Skeletal muscle satellite cell (primary cell): ENCODE results near the gene PRR16. TPM values are rescaled to one million over a fixed set of nuclear protein-coding genes. Genes with fewer than 3 reads are reported as not detected.
"Not testable (repeated sequence)": the region's sequence is repeated elsewhere in the genome, so short reads cannot be mapped to it uniquely, and the experiment has no call there.

ENCODE experiments used
- H3K27me3 ChIP-seq: 2 replicates; pipeline ENCODE4 v1.7.0; 2013; ENCODE audit warnings: low read length; ENCODE audit not compliant: control insufficient read depth, insufficient read depth
- H3K36me3 ChIP-seq: 2 replicates; pipeline ENCODE4 v1.7.0; 2013; ENCODE audit warnings: mild to moderate bottlenecking, control low read depth, low read length; ENCODE audit not compliant: insufficient read depth
- H3K4me1 ChIP-seq: 2 replicates; pipeline ENCODE4 v1.7.0; 2013; ENCODE audit warnings: low read length; ENCODE audit not compliant: control insufficient read depth, insufficient read depth
- H3K4me2 ChIP-seq: 2 replicates; pipeline ENCODE4 v1.7.0; 2013; ENCODE audit warnings: mild to moderate bottlenecking, low read length
- H3K4me3 ChIP-seq: 2 replicates; pipeline ENCODE4 v1.7.0; 2013; ENCODE audit warnings: low read length
- H3K9ac ChIP-seq: 2 replicates; pipeline ENCODE4 v1.7.0; 2013; ENCODE audit warnings: mild to moderate bottlenecking, low read depth, low read length, moderate library complexity
- H3K9me3 ChIP-seq: replicated peaks from 2 replicates; pipeline ENCODE4 v1.7.0; 2013; ENCODE audit warnings: mild to moderate bottlenecking, control low read depth, low read length
- small RNA-seq: library from RNA; depleted of rRNA; stranded (forward); fragments of <200 nt; gene quantifications from one replicate; pipeline ENCODE3, GENCODE V24; 2012

Gene PRR16

DNA sequence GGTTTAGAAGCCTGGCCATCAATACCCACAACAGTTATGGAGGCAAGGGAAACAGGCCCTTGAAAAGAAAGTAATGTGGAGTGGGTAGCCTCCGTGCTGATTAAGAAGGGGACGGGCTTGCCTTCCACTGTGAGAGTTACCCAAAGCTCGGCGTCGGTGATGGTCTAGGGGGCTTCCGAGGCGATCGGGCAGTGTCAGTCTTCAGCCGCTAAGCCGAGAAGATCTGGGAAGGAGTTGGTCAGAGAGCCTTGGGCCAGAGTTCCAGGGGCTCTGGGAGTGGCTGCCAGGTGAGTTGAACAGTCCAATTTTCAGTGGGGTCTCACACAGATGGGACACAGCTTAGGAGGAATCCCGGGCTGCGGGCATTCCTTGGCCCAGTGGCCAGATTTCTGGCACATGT is 236.6 kb downstream of the PRR16 start:
- not testable (repeated sequence) for H3K9ac ChIP-seq, H3K4me3 ChIP-seq, H3K36me3 ChIP-seq, H3K4me1 ChIP-seq, H3K9me3 ChIP-seq, H3K4me2 ChIP-seq, H3K27me3 ChIP-seq

DNA sequence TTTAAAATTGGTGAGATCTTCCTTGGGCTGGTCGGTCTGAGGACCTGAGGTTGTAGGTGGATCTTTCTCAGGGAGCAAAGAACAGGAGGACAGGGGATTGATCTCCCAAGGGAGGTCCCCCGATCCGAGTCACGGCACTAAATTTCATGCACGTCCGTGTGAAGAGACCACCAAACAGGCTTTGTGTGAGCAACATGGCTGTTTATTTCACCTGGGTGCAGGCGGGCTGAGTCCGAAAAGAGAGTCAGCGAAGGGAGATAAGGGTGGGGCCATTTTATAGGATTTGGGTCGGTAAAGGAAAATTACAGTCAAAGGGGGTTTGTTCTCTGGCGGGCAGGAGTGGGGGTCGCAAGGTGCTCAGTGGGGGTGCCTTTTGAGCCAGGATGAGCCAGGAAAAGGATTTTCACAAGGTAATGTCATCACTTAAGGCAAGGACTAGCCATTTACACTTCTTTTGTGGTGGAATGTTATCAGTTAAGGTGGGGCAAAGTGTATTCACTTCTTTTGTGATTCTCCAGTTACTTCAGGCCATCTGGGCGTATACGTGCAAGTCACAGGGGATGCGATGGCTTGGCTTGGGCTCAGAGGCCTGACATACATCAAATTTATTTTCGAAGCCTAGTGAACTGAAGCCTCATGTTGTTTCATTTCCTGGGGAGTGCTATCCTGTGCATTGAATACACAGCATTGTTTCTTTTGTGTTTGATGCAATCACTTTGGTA is 238.9 kb downstream of the PRR16 start:
- not testable (repeated sequence) for H3K9me3 ChIP-seq, H3K4me1 ChIP-seq, H3K4me2 ChIP-seq, H3K9ac ChIP-seq, H3K36me3 ChIP-seq, H3K27me3 ChIP-seq, H3K4me3 ChIP-seq

DNA sequence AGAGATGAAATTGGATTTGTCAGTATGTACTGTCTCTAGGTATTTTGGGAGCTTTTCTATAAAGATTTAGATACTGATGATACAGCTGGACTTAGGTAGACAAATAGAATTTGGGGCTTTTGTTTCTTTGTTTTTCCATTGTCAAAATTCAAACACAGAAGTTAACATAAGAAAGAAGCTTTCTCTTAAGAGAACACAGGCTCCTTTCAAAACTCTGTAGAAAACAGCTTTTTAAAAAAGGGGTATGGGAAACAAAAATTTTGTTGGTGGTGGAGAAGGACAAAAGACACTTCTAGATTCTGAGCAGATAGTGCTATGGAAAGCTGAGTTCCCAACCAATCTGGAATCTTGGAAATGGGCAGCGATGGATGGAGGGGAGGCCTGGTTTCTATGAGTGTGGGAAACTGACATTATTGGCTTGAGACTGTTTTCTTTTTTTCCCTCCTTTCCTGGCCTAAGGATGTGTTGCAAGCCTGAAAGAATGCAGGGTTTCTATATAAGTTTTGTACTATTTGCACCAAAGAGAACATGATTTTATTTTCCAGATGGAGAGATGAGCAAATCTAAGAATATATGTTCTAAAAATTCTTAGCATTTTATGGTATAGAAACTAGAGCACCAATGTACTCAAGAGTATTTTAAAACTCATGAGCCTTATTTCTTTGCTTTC is 240.0 kb downstream of the PRR16 start:
- no peaks in the 10 kb centered on the region for H3K27me3 ChIP-seq
- H3K9me3 ChIP-seq = no peaks in the 10 kb centered on the region
- H3K4me2 ChIP-seq = no peak overlapping the region
- H3K9ac ChIP-seq = no peak overlapping the region
- H3K4me3 ChIP-seq = no peak overlapping the region
- no peaks in the 10 kb centered on the region for H3K4me1 ChIP-seq
- no peaks in the 10 kb centered on the region for H3K36me3 ChIP-seq

DNA sequence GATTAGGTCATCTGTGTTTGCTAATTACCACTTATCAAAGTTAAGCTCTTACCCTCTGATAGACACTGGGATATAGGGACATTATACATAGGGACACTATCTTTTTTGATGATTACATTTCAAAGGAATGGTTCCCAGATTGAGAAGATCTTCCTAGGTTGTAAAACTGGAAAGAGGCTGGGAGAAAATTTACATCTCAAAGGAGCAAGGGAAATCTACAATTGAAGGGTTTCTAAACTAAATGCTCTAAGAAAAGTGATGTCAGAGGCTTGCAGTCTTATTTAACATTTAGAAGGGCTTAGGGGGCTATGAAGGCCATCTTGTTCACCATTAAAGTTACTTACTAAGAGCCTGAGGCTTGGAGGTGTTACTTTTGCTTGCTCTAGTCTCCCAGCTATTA is 242.8 kb downstream of the PRR16 start:
- no peaks in the 10 kb centered on the region for H3K9me3 ChIP-seq
- no peaks in the 10 kb centered on the region for H3K27me3 ChIP-seq

DNA sequence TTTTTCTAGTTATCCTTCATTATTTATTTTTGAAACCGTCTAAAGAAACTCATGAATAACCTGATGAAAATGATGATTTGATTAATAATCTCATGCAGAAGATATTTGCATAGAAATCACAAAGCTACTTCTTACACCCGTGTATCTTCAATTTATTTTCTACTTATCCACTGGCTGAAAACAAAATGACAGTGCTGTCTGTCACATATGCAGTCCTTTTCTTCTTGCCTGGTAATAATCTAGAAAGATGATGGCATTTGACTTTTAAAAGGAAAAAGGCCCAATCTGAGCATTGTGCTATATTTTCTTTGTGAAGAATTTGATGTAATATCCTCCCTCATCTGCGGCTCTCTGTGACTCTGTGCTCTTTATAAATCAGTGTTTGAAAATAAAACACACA is 253.3 kb downstream of the PRR16 start:
- no peaks in the 10 kb centered on the region for H3K4me1 ChIP-seq
- no peak overlapping the region for H3K4me2 ChIP-seq
- no peaks in the 10 kb centered on the region for H3K27me3 ChIP-seq
- no peaks in the 10 kb centered on the region for H3K9me3 ChIP-seq
- H3K9ac ChIP-seq = no peak overlapping the region
- H3K36me3 ChIP-seq = no peaks in the 10 kb centered on the region
- no peak overlapping the region for H3K4me3 ChIP-seq

More for the DNA sequence above, 242.8 kb downstream of the PRR16 start:
- Histone ChIP-seq H3K4me1 (no peaks in the 10 kb centered on the region), H3K4me3 (no peak overlapping the region), H3K36me3 (no peaks in the 10 kb centered on the region), H3K9ac (no peak overlapping the region), H3K4me2 (no peak overlapping the region)

DNA sequence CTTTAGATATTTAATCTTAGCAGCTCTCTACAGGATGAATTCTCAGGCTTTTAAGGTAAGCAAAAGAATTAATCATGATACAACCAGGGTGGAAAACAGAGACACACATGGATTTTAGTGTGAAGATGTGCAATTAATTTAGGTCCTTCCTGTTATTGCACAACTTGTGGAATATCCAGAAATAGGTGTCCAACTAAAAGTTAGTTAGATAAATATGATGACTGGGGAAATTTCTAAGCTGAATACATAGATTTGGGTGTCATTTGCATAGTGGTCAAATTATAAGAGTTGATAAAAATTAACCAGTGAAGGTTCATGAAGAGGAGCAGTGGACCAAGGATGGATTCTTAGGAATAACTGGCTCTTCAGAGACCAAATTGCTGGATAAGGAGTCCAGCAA is 266.1 kb downstream of the PRR16 start:
- Histone ChIP-seq H3K4me1 (peaks cover 9% of the 10 kb centered on the region), H3K4me2 (no peak overlapping the region), H3K27me3 (no peaks in the 10 kb centered on the region), H3K9me3 (no peaks in the 10 kb centered on the region), H3K4me3 (no peak overlapping the region), H3K36me3 (no peaks in the 10 kb centered on the region), H3K9ac (no peak overlapping the region)

DNA sequence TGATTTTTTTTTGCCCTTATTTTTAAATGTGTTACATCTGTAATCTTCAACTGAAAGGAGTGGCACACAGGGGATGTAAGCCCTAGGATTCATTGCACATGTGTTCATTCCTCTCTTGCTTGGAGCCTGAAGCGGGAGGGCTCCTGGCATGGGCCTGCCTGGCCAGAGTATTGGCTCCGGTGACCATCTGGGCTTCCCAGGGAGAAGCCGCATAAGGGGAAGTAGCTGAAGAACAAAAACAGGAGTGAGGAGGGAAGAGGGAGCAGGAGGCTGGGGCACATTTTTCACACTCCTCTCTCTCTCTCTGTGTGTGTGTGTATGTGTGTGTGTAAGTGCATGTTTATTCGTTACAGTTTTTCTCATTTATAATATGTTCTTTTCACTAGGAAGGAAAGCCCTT is 269.9 kb downstream of the PRR16 start:
- Histone ChIP-seq H3K4me2 (no peak overlapping the region), H3K4me3 (no peak overlapping the region), H3K9ac (no peak overlapping the region), H3K36me3 (no peaks in the 10 kb centered on the region), H3K4me1 (peaks cover 3% of the 10 kb centered on the region), H3K27me3 (no peaks in the 10 kb centered on the region), H3K9me3 (no peaks in the 10 kb centered on the region)

DNA sequence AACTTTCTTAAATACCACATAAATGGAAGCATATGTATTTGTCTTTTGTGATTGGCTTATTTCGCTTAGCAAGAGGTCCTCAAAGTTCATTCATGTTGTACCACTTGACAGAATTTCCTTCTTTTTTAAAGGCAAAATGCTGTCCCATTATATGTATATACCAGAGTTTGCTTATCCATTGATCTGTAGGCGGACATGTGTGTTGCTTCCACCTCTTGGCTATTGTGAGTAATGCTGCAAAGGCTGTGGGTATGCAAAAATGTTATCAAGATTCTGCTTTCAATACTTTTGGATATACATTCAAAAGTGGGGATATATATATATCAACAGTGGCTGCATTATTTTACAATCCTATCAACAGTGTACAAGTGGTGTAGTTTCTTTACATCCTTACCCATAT is 271.0 kb downstream of the PRR16 start:
- Histone ChIP-seq H3K4me2 (no peak overlapping the region), H3K9ac (no peak overlapping the region), H3K4me1 (peaks cover 3% of the 10 kb centered on the region), H3K36me3 (no peaks in the 10 kb centered on the region), H3K27me3 (no peaks in the 10 kb centered on the region), H3K9me3 (no peaks in the 10 kb centered on the region), H3K4me3 (no peak overlapping the region)

Small RNA genes lying within 50 kb of the gene (small RNA-seq; reads per million reads assigned to genes)
- gene PRELID3BP8 (not detected), gene RNU4-69P (not detected)
